Body of pancreas (tissue), 4 donors: Measurements from ENCODE around the gene ANO4.

Source experiments
- POLR2A ChIP-seq, 3 donors: fragments of 450-650 bp; IDR thresholded peaks; one replicate each; pipeline ENCODE4 v1.6.1; 2016; ENCODE audit warnings: antibody characterized with exemption in 3 of 3, mild to moderate bottlenecking in 2 of 3
- TF ChIP-seq, protein P1 (sequence below), 7 experiments: fragments of 450-650 bp in 4 of 7; fragments of 200-600 bp in 3 of 7; sonication (generic) in 3 of 7; IDR thresholded peaks; one replicate each; pipeline ENCODE4 v1.5.1; 2016 to 2019; ENCODE audit warnings: antibody characterized with exemption in 7 of 7

DNA sequence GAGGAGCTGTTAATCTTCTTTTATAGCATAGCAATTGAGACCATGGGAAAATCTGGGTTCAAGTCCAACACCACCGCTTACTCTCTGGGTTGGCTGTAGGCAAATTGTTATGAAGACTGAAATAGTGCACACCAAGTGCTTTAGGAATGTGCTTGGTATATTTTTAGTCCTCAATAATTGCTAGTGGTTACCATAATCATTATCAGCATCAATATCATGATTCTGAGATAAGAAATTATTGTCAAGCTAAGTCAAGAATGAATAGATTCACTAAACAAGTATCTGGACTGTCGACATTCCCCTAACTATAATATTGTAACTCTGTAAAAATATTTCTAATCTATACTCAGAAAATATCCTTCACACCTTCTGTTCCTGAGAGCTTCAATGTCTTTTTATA, 48.5 kb downstream of the ANO4 start:
- TF ChIP-seq, protein P1, sequence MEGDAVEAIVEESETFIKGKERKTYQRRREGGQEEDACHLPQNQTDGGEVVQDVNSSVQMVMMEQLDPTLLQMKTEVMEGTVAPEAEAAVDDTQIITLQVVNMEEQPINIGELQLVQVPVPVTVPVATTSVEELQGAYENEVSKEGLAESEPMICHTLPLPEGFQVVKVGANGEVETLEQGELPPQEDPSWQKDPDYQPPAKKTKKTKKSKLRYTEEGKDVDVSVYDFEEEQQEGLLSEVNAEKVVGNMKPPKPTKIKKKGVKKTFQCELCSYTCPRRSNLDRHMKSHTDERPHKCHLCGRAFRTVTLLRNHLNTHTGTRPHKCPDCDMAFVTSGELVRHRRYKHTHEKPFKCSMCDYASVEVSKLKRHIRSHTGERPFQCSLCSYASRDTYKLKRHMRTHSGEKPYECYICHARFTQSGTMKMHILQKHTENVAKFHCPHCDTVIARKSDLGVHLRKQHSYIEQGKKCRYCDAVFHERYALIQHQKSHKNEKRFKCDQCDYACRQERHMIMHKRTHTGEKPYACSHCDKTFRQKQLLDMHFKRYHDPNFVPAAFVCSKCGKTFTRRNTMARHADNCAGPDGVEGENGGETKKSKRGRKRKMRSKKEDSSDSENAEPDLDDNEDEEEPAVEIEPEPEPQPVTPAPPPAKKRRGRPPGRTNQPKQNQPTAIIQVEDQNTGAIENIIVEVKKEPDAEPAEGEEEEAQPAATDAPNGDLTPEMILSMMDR (IDR thresholded peaks at IDR 0.05), result no peak
- TF ChIP-seq POLR2A (IDR thresholded peaks at IDR 0.05), result no peak
